NCI-H1694 treated with DMSO at 0.1 percent for 48 hours (cell line): ENCODE results near the gene ZAR1L.

Experiments used
- DNase-seq: peaks from one replicate; lab custom pipeline; 2025; lab: John Stamatoyannopoulos, UW

The ZAR1L gene

GRCh38 chr13:32302461-32302860, 12.7 kb downstream of the ZAR1L start:
- no peak for DNase-seq

- no peak for DNase-seq
Measured at GRCh38 chr13:32300920-32301319, 14.2 kb downstream of the ZAR1L start.

- DNase-seq, result no peak
Measured at GRCh38 chr13:32300406-32300805, 14.8 kb downstream of the ZAR1L start.

GRCh38 chr13:32299893-32300292, 15.3 kb downstream of the ZAR1L start:
- no peak for DNase-seq

GRCh38 chr13:32298695-32299094, 16.5 kb downstream of the ZAR1L start:
- DNase-seq, result no peak

- no peak for DNase-seq
Measured at GRCh38 chr13:32297206-32297605, 18.0 kb downstream of the ZAR1L start.

- no peak for DNase-seq
Measured at GRCh38 chr13:32285633-32285965, 29.6 kb downstream of the ZAR1L start.

GRCh38 chr13:32284927-32285632, 30.1 kb downstream of the ZAR1L start:
- no peak for DNase-seq

GRCh38 chr13:32282096-32282711, 33.0 kb downstream of the ZAR1L start:
- DNase-seq, result no peak

- no peak for DNase-seq
Measured at GRCh38 chr13:32281096-32281495, 34.1 kb downstream of the ZAR1L start.

GRCh38 chr13:32278426-32278825, 36.7 kb downstream of the ZAR1L start:
- no peak for DNase-seq

- no peak for DNase-seq
Measured at GRCh38 chr13:32277839-32278238, 37.3 kb downstream of the ZAR1L start.

- DNase-seq, result no peak
Measured at GRCh38 chr13:32272021-32272683, 43.0 kb downstream of the ZAR1L start.

GRCh38 chr13:32267836-32268439, 47.2 kb downstream of the ZAR1L start:
- no peak for DNase-seq

- DNase-seq, result no peak
Measured at GRCh38 chr13:32266130-32266529, 49.0 kb downstream of the ZAR1L start.

- DNase-seq, result no peak
Measured at GRCh38 chr13:32265726-32266125, 49.4 kb downstream of the ZAR1L start.

GRCh38 chr13:32264407-32264806, 50.8 kb downstream of the ZAR1L start:
- DNase-seq, result no peak

GRCh38 chr13:32262619-32263018, 52.5 kb downstream of the ZAR1L start:
- DNase-seq, result no peak

GRCh38 chr13:32262165-32262564, 53.0 kb downstream of the ZAR1L start:
- no peak for DNase-seq

- DNase-seq, result no peak
Measured at GRCh38 chr13:32261567-32261966, 53.6 kb downstream of the ZAR1L start.

GRCh38 chr13:32259116-32259515, 56.0 kb downstream of the ZAR1L start:
- DNase-seq, result no peak

GRCh38 chr13:32257649-32258048, 57.5 kb downstream of the ZAR1L start:
- DNase-seq, result no peak

- DNase-seq, result no peak
Measured at GRCh38 chr13:32256243-32256642, 58.9 kb downstream of the ZAR1L start.
